Measurements from ENCODE around the gene THEMIS2. TPM values are rescaled to one million over a fixed set of nuclear protein-coding genes. Genes with fewer than 3 reads are reported as not detected.
"Not testable (repeated sequence)": the region's sequence is repeated elsewhere in the genome, so short reads cannot be mapped to it uniquely, and the experiment has no call there.

The THEMIS2 gene
- total RNA-seq (100 to 1,000 TPM in 2 of 5 donors, 10 to 100 TPM in 3; 39.0 to 124 (median 94.8) TPM), total RNA-seq (2.2 to 142 (median 49.9) reads per million in 29 experiments)
- 95.3 TPM for total RNA-seq (2013)

DNA sequence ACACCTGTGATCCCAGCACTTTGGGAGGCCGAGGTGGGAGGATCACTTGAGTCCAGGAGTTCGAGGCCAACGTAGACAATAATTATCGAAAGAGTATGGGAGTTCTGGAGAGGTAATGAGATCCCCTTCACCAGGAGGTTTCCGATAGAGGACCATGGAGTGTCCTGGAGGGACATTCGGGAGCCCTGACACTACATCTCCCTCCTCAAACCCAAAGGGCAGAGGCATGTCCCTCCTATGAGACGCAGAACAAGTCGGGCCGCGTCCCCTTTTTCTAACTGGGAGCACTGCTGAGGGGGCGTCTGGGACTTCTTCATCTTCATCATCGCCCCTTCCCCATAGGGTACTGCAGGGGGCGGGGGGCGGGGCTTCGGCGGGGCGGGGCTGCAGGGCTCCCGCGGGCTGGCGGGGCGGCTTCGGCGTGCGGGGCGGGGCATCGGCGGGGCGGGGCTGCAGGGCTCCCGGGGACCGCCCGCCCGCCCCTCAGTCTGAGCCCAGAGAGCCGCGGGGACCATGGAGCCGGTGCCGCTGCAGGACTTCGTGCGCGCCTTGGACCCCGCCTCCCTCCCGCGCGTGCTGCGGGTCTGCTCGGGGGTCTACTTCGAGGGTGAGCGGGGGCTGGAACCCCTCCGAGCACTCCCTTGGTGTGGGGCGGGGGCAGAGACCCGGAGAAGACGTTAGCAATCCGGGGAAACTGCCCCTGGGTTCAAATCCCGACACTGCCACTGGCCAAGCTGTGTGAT, at the start of gene THEMIS2:
THEMIS2 (plus strand) TSS at position 486 of the 743 bp plus-strand sequence; CDS start at position 514, 28 bp downstream.
- Mint-ChIP-seq H3K36me3 (peaks cover 7% of the 10 kb centered on the region), H3K27me3 (no peaks in the 10 kb centered on the region), H3K4me3 (peak within 1 kb of the TSS; percentile 93 to 99 (median 95)), H3K4me1 (peaks cover 46 to 68% (median 51%) of the 10 kb centered on the region in 3 donors), H3K9me3 (no peaks in the 10 kb centered on the region), H3K27ac (peak within 1 kb of the TSS; percentile 91 to 94)
- Histone ChIP-seq H3K27me3 (replicated peaks in 1 of 2; ENCODE audit: control insufficient read depth in 2 of 2, extremely low read depth in 1 of 2, insufficient read depth in 2 of 2, low read length in 1 of 2) (no peaks in the 10 kb centered on the region), H3K27ac (ENCODE audit: low read length) (peak within 1 kb of the TSS; percentile 44), H3K9me3 (no peaks in the 10 kb centered on the region), H3K4me1 (ENCODE audit: control insufficient read depth in 1 of 2, extremely low read depth in 1 of 2, insufficient read depth in 2 of 2, low read length in 2 of 2) (peaks cover 24 to 91% of the 10 kb centered on the region in 2 experiments), H3K36me3 (ENCODE audit: control insufficient read depth in 2 of 2, extremely low read depth in 1 of 2, insufficient read depth in 1 of 2, low read length in 1 of 2) (peaks cover 0 to 15% of the 10 kb centered on the region in 2 donors), H3K4me3 (ENCODE audit: control insufficient read depth in 1 of 2, extremely low read depth in 1 of 2, low read length in 1 of 2) (peak within 1 kb of the TSS; percentile 79 to 94)
- peak; percentile 50 to 85 (median 74) for DNase-seq
- ChIA-PET POLR2A (no interaction called here), CTCF (no interaction called here)
- WGBS (ENCODE audit: insufficient coverage) = 4% methylated on average over 45 of the region's 53 CpGs
- ATAC-seq (replicated peaks in 1 of 4) = peak; percentile 71 to 82 (median 78)

GRCh38 chr1:27823784-27824183, 48.6 kb upstream of the THEMIS2 start:
- H3K27me3 Mint-ChIP-seq = no peaks in the 10 kb centered on the region
- H3K4me3 Mint-ChIP-seq = no peak overlapping the region
- H3K4me3 ChIP-seq (ENCODE audit: control insufficient read depth in 1 of 2, extremely low read depth in 1 of 2, low read length in 1 of 2) = no peak overlapping the region
- WGBS (ENCODE audit: insufficient coverage) = 100% methylated on average over 1 of the region's 4 CpGs
- peaks cover 0 to 31% of the 10 kb centered on the region in 2 donors for H3K36me3 ChIP-seq (ENCODE audit: control insufficient read depth in 2 of 2, extremely low read depth in 1 of 2, insufficient read depth in 1 of 2, low read length in 1 of 2)
- peaks cover 21% of the 10 kb centered on the region for H3K36me3 Mint-ChIP-seq
- H3K4me1 ChIP-seq (ENCODE audit: control insufficient read depth in 1 of 2, extremely low read depth in 1 of 2, insufficient read depth in 2 of 2, low read length in 2 of 2) = no peaks in the 10 kb centered on the region
- DNase-seq (no peak), ATAC-seq (replicated peaks in 1 of 4) (no peak)
- no peak overlapping the region for H3K27ac Mint-ChIP-seq
- H3K27me3 ChIP-seq (replicated peaks in 1 of 2; ENCODE audit: control insufficient read depth in 2 of 2, extremely low read depth in 1 of 2, insufficient read depth in 2 of 2, low read length in 1 of 2) = no peaks in the 10 kb centered on the region
- ChIA-PET CTCF (no interaction called here), POLR2A (no interaction called here)
- no peaks in the 10 kb centered on the region for H3K4me1 Mint-ChIP-seq
- no peaks in the 10 kb centered on the region for H3K9me3 ChIP-seq
- H3K9me3 Mint-ChIP-seq = no peaks in the 10 kb centered on the region
- no peak overlapping the region for H3K27ac ChIP-seq (ENCODE audit: low read length)

- no peak for ATAC-seq (replicated peaks in 1 of 4)
- H3K9me3 Mint-ChIP-seq = no peaks in the 10 kb centered on the region
- peaks cover 0 to 27% of the 10 kb centered on the region in 2 donors for H3K36me3 ChIP-seq (ENCODE audit: control insufficient read depth in 2 of 2, extremely low read depth in 1 of 2, insufficient read depth in 1 of 2, low read length in 1 of 2)
- no peaks in the 10 kb centered on the region for H3K27me3 ChIP-seq (replicated peaks in 1 of 2; ENCODE audit: control insufficient read depth in 2 of 2, extremely low read depth in 1 of 2, insufficient read depth in 2 of 2, low read length in 1 of 2)
- no peaks in the 10 kb centered on the region for H3K9me3 ChIP-seq
- ChIA-PET POLR2A (no interaction called here), CTCF (no interaction called here)
- H3K4me3 ChIP-seq (ENCODE audit: control insufficient read depth in 1 of 2, extremely low read depth in 1 of 2, low read length in 1 of 2) = no peak overlapping the region
- no peak overlapping the region for H3K27ac ChIP-seq (ENCODE audit: low read length)
- no peaks in the 10 kb centered on the region for H3K4me1 Mint-ChIP-seq
- H3K4me1 ChIP-seq (ENCODE audit: control insufficient read depth in 1 of 2, extremely low read depth in 1 of 2, insufficient read depth in 2 of 2, low read length in 2 of 2) = no peaks in the 10 kb centered on the region
- no peak overlapping the region for H3K27ac Mint-ChIP-seq
- no peak for DNase-seq
- peaks cover 17% of the 10 kb centered on the region for H3K36me3 Mint-ChIP-seq
- H3K27me3 Mint-ChIP-seq = no peaks in the 10 kb centered on the region
- H3K4me3 Mint-ChIP-seq = no peak overlapping the region
- no CpG with 5 or more reads among the region's 4 CpGs for WGBS (ENCODE audit: insufficient coverage)
Observed at GRCh38 chr1:27824411-27824810, 47.9 kb upstream of the THEMIS2 start.

- POLR2A ChIA-PET = interaction anchor here in 1 of 2 donors (0.6 kb wide), 1 partner anchor 400 kb away, joined by 4 read pairs; no protein-coding TSS in a partner anchor
Observed at GRCh38 chr1:27829339-27829960, 42.9 kb upstream of the THEMIS2 start.

GRCh38 chr1:27830621-27831440, 41.5 kb upstream of the THEMIS2 start, which contains the start of gene PPP1R8:
Gene PPP1R8, plus strand, starts transcription at chr1:27830782. Its CDS starts 54 bp downstream, at chr1:27830836.
- H3K27me3 Mint-ChIP-seq = no peaks in the 10 kb centered on the region
- peaks cover 12 to 45% (median 43%) of the 10 kb centered on the region in 3 donors for H3K4me1 Mint-ChIP-seq

More at GRCh38 chr1:27829339-27829960, 42.9 kb upstream of the THEMIS2 start:
- H3K27ac Mint-ChIP-seq = peak overlapping the region in 1 of 2 donors; percentile 64
- not testable (repeated sequence) for H3K27me3 Mint-ChIP-seq; DNase-seq; H3K36me3 Mint-ChIP-seq; ATAC-seq (replicated peaks in 1 of 4); H3K4me3 ChIP-seq (ENCODE audit: control insufficient read depth in 1 of 2, extremely low read depth in 1 of 2, low read length in 1 of 2); H3K9me3 ChIP-seq; H3K27me3 ChIP-seq (replicated peaks in 1 of 2; ENCODE audit: control insufficient read depth in 2 of 2, extremely low read depth in 1 of 2, insufficient read depth in 2 of 2, low read length in 1 of 2); H3K27ac ChIP-seq (ENCODE audit: low read length); H3K9me3 Mint-ChIP-seq
- CTCF ChIA-PET = interaction anchor here in 1 of 2 donors (0.6 to 0.7 kb wide), 3 partner anchors 429 to 1085 kb away, joined by 3 to 5 read pairs (median 3); no protein-coding TSS in a partner anchor
- peak overlapping the region; percentile 91 to 97 (median 93) for H3K4me3 Mint-ChIP-seq
- H3K4me1 ChIP-seq (ENCODE audit: control insufficient read depth in 1 of 2, extremely low read depth in 1 of 2, insufficient read depth in 2 of 2, low read length in 2 of 2) = peaks cover 14 to 17% of the 10 kb centered on the region in 2 experiments
- peaks cover 0 to 16% of the 10 kb centered on the region in 2 donors for H3K36me3 ChIP-seq (ENCODE audit: control insufficient read depth in 2 of 2, extremely low read depth in 1 of 2, insufficient read depth in 1 of 2, low read length in 1 of 2)
- WGBS (ENCODE audit: insufficient coverage) = 100% methylated on average over 1 of the region's 4 CpGs
- H3K4me1 Mint-ChIP-seq = peaks cover 12 to 33% (median 33%) of the 10 kb centered on the region in 3 donors

More at GRCh38 chr1:27830621-27831440, 41.5 kb upstream of the THEMIS2 start, which contains the start of gene PPP1R8:
- Mint-ChIP-seq H3K4me3 (peak within 1 kb of the TSS; percentile 91 to 97 (median 93)), H3K36me3 (peaks cover 6% of the 10 kb centered on the region), H3K9me3 (no peaks in the 10 kb centered on the region), H3K27ac (peak within 1 kb of the TSS; percentile 89 to 92)
- Histone ChIP-seq H3K4me1 (ENCODE audit: control insufficient read depth in 1 of 2, extremely low read depth in 1 of 2, insufficient read depth in 2 of 2, low read length in 2 of 2) (peaks cover 14 to 17% of the 10 kb centered on the region in 2 experiments), H3K36me3 (ENCODE audit: control insufficient read depth in 2 of 2, extremely low read depth in 1 of 2, insufficient read depth in 1 of 2, low read length in 1 of 2) (peaks cover 0 to 19% of the 10 kb centered on the region in 2 donors), H3K9me3 (no peaks in the 10 kb centered on the region), H3K27ac (ENCODE audit: low read length) (peak within 1 kb of the TSS; percentile 71), H3K27me3 (replicated peaks in 1 of 2; ENCODE audit: control insufficient read depth in 2 of 2, extremely low read depth in 1 of 2, insufficient read depth in 2 of 2, low read length in 1 of 2) (no peaks in the 10 kb centered on the region), H3K4me3 (ENCODE audit: control insufficient read depth in 1 of 2, extremely low read depth in 1 of 2, low read length in 1 of 2) (peak within 1 kb of the TSS; percentile 77 to 92)
- POLR2A ChIA-PET = interaction anchor here (0.6 to 0.9 kb wide), 2 partner anchors 413 to 551 kb away, joined by 3 read pairs; no protein-coding TSS in a partner anchor
- WGBS (ENCODE audit: insufficient coverage) = under 1% methylated on average over 59 of the region's 60 CpGs
- CTCF ChIA-PET = interaction anchor here (0.5 to 0.6 kb wide), 3 partner anchors 93 to 167 kb away, joined by 3 to 7 read pairs (median 4); partner anchors contain the start of gene FAM76A (in 1 of the 2)
- DNase-seq (peak; percentile 72 to 94 (median 86)), ATAC-seq (replicated peaks in 1 of 4) (peak; percentile 100)

All from T-cell (primary cell).